22Rv1 (cell line): ENCODE results near the gene CAMTA1.

Source experiments
- CTCF ChIP-seq: fragments of 450-650 bp; IDR thresholded peaks from 2 replicates; pipeline ENCODE4 v1.5.1; 2017; ENCODE audit warnings: mild to moderate bottlenecking
- ZFX ChIP-seq: fragments of 450-650 bp; IDR thresholded peaks from 2 replicates; pipeline ENCODE4 v1.6.1; 2017; ENCODE audit warnings: antibody characterized with exemption, borderline replicate concordance

- TF ChIP-seq CTCF (no peak), ZFX (no peak)
Measured at GRCh38 chr1:7595336-7595735, 810.1 kb downstream of the CAMTA1 start.
